H1 (cell line): Measurements from ENCODE around the gene KMT2A. TPM values are rescaled to one million over a fixed set of nuclear protein-coding genes. Genes with fewer than 3 reads are reported as not detected.

Experiments used
- ASH2L ChIP-seq: fragments of 200-600, 300-600 bp; sonication (generic); IDR thresholded peaks from one replicate; pipeline ENCODE4 v1.7.1; 2017; ENCODE audit warnings: low read length
- BACH1 ChIP-seq: IDR thresholded peaks from 2 replicates; pipeline ENCODE4 v1.6.1; 2012; ENCODE audit warnings: low read length, improper control_type of control experiment
- CBX5 ChIP-seq: fragments of 300-800, 300-1000 bp; sonication (generic); IDR thresholded peaks from 2 replicates; pipeline ENCODE4 v1.7.1; 2016; ENCODE audit warnings: antibody characterized with exemption, low read length, low read depth
- CBX8 ChIP-seq: fragments of 300-800, 300-1000 bp; sonication (generic); IDR thresholded peaks from 2 replicates; pipeline ENCODE4 v1.7.1; 2016; ENCODE audit warnings: low read depth, low read length, borderline replicate concordance
- MAFK ChIP-seq: IDR thresholded peaks from 2 replicates; pipeline ENCODE4 v1.6.1; 2012; ENCODE audit warnings: low read depth, mild to moderate bottlenecking, improper control_type of control experiment, low read length
- NANOG ChIP-seq: IDR thresholded peaks from 2 replicates; pipeline ENCODE4 v1.6.1; 2011; ENCODE audit warnings: low read length, low read depth, mild to moderate bottlenecking, inconsistent platforms; ENCODE audit not compliant: insufficient read depth, poor library complexity, severe bottlenecking
- TEAD4 ChIP-seq: IDR thresholded peaks from 2 replicates; pipeline ENCODE4 v1.6.1; 2012; ENCODE audit warnings: low read depth, low read length, inconsistent platforms, mixed read lengths
- YY1 ChIP-seq: IDR thresholded peaks from 2 replicates; pipeline ENCODE4 v1.6.1; 2011; ENCODE audit warnings: low read depth, mild to moderate bottlenecking, low read length
- polyA plus RNA-seq, 7 experiments: library from polyadenylated mRNA; depleted of rRNA in 3 of 7; stranded (reverse) in 5 of 7; unstranded in 2 of 7; fragments of >200 nt in 5 of 7; fragments of 200-250 nt in 2 of 7; gene quantifications; 1 replicate in 5 of 7; 2 replicates in 1 of 7; 4 replicates in 1 of 7; pipeline versions ENCODE4 v1.2.1 to v1.2.3, GENCODE V29; 2011 to 2013; ENCODE audit warnings: missing spikeins in 2 of 7, mixed read lengths in 2 of 7
- total RNA-seq: library from RNA; stranded (reverse); fragmentation: NEBNext Ultra II Directional; extraction: Animal tissue kit (Norgen Biotek cat#: 25700); gene quantifications from 2 replicates; pipeline ENCODE4 v1.2.1, GENCODE V29; 2021

KMT2A gene
- total and polyA plus RNA-seq, 2 of the 8 experiments (the other 6 are each of a cell fraction or from before 2014, with no cell fraction given), result 35.9 to 62.1 TPM

- TF ChIP-seq BACH1, result no peak
- no peak for TF ChIP-seq NANOG
- TF ChIP-seq TEAD4, result no peak
- TF ChIP-seq CBX8, result no peak
- no peak for TF ChIP-seq YY1
- TF ChIP-seq MAFK, result no peak
- no peak for TF ChIP-seq ASH2L
- no peak for TF ChIP-seq CBX5
These were observed 37.3 kb upstream of the KMT2A start (continued) for GRCh38 chr11:118398791-118399559.
